GM10847 (cell line): ENCODE measurements around the gene STXBP6.

Experiments used
- POLR2A ChIP-seq: IDR thresholded peaks from 2 replicates; pipeline ENCODE4 v1.6.1; 2011; ENCODE audit not compliant: insufficient read length; ENCODE audit errors: extremely low read depth

STXBP6 gene

GRCh38 chr14:25056688-25057078, 6.7 kb upstream of the STXBP6 start:
- no peak for TF ChIP-seq POLR2A

GRCh38 chr14:25055992-25056687, 6.2 kb upstream of the STXBP6 start:
- TF ChIP-seq POLR2A: no peak

DNA sequence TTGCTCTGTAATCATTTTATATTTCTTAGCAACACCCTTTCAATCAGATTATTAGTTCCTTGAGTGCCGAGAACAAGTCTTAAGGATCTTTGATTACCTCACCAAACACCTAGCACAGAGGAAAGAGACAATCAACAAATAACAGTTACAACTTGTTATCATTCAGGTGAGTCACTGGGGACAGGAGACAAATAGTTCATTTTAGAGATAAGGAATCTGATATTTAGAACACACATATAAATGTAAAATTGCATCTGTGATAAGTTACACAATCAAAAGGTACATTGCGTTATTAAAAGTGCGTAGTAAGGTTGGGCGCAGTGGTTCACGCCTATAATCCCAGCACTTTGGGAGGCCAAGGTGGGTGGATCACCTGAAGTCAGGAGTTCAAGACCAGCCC, 5.1 kb upstream of the STXBP6 start:
- TF ChIP-seq POLR2A: no peak

GRCh38 chr14:25053585-25053984, 3.6 kb upstream of the STXBP6 start:
- TF ChIP-seq POLR2A: no peak

GRCh38 chr14:25052921-25053320, 3.0 kb upstream of the STXBP6 start:
- TF ChIP-seq POLR2A: no peak

GRCh38 chr14:25052385-25052784, 2.4 kb upstream of the STXBP6 start:
- TF ChIP-seq POLR2A: no peak

- TF ChIP-seq POLR2A: no peak
Measured at GRCh38 chr14:25050269-25051150, 563 bp upstream of the STXBP6 start.

GRCh38 chr14:25049093-25049567, 817 bp downstream of the STXBP6 start:
- no peak for TF ChIP-seq POLR2A

GRCh38 chr14:25048170-25049016, 1.6 kb downstream of the STXBP6 start:
- TF ChIP-seq POLR2A: no peak

- no peak for TF ChIP-seq POLR2A
Measured at GRCh38 chr14:25046301-25046943, 3.5 kb downstream of the STXBP6 start.

GRCh38 chr14:25044106-25044698, 5.7 kb downstream of the STXBP6 start:
- TF ChIP-seq POLR2A: no peak

DNA sequence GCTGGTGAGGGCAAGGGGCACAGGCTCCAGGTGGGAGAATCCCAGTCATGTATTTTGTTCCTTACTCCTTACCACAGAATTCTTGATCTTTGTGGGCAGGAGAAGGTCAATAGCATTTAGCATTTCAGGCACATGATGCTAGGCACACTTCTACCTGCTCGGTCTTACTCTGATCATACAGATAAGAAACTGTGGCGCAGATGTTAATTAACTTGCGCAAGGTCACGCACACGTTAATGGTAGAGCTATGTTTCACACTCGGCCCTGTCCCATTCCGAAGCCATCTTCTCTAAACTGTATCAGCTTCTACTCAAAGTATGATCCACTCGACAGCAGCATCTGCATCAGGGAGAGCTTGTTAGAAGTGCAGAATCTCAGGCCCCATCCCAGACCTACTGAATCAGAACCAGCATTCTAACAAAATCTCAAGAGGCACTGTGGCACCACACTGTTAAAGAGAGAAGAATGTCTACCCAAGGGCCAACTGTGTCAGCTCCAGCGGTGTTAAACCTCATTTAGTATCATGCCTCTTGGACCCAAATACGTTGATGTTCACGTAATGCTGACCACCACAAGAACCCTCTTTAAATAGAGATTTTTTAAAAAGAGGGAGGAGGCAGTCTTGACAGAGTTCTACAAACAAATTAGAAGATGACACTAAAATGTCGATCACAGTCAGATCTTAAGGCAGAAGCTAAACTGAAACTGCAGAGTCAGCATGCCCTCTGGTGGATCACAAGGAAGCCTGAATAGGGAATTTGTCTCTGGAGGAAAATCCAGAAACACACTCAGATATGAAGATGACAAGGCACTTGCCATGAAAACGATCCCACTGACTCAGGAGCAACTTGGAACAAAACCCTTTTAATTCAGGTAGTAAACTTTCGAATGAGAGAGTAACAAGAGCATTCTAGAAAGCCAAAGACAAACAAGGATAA, 7.3 kb downstream of the STXBP6 start:
- TF ChIP-seq POLR2A: no peak

DNA sequence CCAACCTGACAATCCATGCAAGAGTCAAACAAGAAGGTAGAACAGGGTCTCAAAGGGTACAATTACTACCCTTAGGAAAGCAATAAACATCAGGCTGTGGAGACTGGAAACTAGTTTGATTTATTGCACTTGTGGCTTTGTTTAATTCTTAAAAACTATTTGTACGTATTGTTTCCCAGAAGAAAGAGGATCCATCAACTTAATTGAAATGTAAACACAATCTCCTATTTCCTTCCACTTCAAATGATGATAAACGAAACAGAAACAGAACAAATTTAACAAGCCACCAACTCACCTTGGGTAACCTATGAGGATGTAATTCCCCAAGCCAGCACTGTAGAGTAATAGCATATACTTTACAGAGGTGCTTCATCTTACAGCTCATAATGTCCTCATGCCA, 8.0 kb downstream of the STXBP6 start:
- TF ChIP-seq POLR2A: no peak

DNA sequence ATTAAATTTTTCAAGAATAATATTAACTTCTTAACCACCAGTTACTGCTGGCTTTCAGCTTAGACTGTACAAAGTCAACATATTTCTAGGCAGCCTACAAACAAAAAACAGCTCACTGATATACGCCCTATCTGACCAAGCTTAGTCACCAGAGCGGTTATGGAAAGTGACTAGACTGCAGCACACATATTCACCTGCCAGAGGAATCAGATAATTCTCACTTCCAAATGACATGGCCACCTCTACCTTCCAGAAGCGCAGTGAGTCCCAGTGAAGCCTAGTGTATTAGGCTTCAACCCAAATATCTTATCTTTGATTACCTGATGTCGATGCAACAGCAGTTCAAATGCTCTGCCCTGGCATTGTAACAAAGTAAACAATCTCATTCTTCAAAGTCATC, 8.5 kb downstream of the STXBP6 start:
- no peak for TF ChIP-seq POLR2A

GRCh38 chr14:25039933-25040332, 10.0 kb downstream of the STXBP6 start:
- TF ChIP-seq POLR2A: no peak
